ENCODE measurements around the gene DNAJC8.

The DNAJC8 gene

DNA sequence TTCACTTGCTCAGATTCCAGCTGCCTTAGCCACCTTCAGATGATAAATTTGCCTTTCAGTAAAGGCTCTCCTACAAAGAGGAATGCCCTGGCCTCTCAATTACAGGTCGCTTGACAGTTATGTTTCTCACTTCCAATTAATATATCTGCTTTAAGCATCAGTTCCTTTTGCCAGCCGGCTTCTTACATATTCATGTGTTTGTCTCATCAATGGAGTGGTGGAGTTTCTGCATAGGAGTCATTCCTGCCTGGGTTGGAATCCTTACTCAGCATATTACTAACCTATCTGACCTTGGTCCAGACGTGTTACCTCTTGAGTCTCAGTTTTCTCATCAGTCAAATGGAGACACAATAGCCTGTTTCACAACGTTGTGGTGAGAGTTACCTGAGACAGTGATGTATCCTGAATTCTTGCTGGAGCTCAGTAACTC, 17.1 kb upstream of the DNAJC8 start:
- DNase-seq (ENCODE audit: low read depth): no peak

DNA sequence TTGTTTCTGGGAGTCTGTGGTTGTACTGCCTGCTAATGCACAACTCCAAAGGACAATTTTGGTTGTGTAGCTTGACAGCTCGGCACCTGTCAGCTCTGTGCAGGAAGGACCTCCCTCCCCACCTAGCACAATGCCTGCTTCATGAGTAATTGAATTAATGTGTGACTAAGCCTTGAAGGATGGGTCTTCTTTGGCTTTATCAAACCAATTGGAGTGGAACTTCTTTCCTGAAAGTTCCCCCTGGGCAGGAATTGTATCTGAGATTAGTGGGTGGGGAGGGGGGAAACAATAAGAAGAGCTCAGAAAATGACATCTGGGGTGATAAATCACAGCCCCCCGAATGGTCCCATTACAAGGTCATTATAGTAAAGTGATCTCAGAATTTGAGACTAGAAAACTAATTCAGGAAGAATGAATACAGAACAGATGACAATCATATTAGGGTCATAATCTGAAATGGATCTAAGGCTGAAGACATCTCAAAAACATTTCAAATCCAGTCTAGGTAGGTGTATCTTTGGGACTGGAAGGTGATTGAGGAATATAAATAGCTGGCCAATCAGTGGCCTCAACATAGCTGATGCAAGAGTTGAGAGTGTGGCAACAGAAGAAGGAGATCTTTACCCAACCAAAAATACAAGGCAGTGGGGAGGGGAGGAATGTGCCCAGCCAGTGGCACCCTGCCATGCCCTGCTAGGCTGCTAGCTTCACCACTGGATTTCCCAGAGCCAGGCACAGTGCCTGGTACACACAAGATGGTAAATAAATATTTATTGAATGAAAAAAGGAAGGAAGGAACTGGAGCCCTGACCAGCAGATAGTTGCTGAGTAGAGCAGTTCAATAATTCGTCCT, 16.4 kb upstream of the DNAJC8 start:
- no peak for DNase-seq (ENCODE audit: low read depth)

DNA sequence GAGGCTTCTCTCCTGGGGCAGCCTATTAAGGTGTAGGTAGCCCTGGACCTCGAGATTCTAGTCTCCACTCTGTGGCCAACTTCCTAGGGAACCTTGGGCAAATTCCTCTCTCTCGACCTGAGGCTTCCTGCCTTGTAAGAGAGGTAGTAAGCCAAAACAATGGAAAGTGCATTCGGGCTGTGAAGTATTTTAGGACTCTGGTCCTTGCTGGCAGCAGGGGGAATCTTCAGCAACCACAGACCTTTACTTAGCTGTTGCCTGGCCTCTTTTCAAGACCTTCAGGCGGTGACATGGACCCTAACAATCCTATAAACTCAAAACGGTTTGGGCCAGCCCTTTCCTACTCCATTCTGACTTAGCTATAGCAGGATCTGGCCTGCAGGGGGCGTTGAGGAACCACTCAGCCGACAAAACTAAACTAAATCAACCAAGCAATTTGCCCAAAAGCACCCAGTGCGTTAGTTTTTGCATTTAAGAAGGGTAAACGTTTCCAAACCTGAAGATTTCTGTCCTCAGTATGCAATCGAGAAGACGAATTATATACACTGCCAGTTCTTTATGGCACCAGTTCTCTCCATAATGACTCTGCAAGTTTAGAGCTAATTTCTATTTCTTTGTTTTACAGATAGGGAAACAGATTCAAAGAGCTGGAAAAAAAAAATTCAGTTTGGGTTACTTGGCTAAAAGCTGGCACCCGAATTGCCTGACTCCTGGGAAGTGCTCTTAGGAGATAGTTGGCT, 15.6 kb upstream of the DNAJC8 start:
- peak; percentile 70 for DNase-seq (ENCODE audit: low read depth)

DNA sequence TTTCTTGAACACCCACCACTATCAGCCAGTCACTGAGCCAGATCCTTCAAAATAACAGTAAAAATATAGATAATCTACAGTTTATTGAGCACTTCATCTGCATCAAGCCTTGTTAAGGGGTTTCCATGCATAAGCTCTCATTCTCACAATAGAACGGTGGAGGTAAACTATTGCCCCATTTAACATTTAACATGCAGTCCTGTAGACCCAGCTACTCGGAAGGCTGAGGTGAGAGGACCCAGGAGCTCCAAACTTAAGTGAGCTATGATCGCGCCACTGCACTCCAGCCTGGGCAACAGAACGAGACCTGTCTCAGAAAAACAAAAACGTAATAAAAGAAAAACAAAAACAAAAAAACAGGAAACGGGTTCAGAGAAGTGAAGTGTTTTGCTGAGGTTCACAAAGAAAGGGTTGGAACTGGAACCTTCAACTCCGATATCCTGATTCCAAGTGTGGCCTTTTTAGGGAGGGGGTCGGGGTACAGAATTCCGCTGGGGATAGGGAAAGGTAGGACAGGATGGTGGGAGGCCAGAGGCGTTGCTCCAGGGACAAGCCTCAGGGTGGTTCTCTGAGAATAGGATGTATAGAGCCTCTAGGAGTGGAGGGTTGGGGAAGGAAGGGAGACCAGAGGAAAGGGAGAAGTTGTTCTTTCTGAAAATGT, 14.9 kb upstream of the DNAJC8 start:
- no peak for DNase-seq (ENCODE audit: low read depth)

DNA sequence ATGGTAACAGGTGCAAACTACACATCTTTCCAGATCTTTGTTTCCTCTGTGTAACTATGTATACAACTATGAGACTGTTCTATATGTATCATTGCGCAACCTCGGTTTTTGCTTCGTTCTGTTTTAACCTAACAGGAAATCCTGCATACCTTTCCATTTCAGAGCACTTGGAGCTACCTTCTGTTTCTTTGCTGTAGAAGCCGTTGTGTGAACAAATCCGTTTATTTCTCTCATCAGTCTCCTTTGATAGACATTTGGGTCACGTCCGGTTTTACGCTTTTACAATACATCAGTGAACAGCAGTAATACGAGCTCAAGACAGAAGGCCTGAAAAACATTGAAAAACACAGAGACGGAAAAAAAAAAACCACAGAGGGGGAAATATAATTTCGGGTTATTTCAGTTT, 13.6 kb upstream of the DNAJC8 start:
- no peak for DNase-seq (ENCODE audit: low read depth)

DNA sequence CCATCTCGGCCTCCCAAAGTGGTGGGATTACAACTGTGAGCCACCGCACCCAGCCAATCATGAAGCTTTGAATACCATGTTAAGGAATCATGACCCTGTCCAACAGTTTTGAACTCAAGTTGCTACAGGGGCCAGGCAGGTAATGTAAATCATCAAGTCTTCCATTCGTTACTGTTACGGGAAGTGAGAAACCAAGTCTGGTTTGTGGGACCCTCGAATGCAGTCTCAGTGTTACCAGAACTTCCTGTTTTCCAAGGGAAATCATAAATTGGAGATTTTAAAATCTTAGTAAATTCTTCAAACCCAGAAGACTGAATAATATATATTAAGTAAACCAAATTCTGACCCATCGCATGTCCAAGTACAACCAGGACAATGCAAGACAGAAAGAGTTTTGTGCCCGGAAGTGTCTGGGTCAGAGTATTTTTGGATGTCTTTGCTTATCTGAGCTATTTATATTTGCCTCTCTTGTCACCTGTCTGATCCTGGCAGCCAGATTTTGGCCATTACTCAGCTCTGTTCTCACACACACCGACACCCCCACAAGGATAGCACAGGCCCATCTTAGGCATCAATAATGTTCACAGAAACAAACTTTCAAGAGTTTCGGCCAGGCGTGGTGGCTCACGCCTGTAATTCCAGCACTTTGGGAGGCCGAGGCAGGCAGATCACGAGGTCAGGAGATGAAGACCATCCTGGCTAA, 11.9 kb upstream of the DNAJC8 start:
- no peak for DNase-seq (ENCODE audit: low read depth)

DNA sequence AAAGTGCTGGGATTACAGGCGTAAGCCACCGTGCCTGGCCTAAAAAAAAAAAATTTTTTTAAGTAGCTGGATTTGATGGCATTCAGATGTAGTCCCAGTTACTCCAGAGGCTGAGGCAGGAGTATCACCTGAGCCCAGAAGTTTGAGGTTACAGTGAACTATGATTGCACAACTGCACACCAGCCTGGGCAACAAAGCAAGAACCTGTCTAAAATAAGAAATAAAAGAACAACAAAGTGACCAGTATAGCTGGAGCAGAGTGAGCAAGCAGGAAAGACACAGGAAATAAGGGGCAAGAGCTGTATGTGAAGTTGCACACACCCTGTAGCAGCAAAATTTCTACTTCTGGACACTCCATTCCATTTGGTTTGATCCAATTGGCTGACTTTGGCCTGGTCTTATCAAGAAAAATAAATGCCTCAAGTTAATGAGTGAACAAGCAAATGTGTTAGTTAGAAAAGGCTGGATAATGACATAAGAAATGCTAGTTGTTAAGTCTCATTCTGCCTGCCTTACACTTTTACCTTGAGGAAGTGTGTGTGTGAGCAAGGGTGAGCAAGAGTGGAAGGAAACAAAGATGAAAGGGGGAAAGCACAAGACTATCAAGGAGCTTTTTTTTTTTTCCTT, 11.0 kb upstream of the DNAJC8 start:
- no peak for DNase-seq (ENCODE audit: low read depth)

DNA sequence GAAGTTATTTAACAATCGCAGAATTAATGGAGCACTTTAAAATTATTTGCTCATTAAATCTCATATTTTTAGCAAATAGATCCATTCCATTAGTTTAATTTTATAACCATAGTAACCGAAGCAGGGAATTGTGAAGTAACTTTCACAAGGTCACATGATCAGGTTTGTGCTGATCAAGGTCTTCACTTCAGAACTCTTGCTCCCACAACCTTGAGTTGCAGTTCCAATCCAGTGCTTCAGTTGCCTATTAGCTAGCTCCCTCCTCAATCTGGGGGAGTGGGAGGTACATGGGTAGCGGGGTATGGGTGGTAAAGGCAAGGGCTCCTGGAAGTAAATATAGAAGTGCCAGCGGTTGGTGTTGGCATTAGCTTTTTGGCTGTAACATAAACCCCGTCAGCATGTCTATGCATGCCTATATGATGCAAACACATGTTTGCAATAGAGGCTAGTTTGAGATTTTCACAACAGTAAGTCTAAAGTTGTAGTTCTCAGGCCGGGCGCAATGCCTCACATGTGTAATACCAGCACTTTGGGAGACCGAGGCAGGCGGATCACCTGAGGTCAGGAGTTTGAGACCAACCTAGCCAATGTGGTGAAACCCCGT, 8.9 kb upstream of the DNAJC8 start:
- no peak for DNase-seq (ENCODE audit: low read depth)

DNA sequence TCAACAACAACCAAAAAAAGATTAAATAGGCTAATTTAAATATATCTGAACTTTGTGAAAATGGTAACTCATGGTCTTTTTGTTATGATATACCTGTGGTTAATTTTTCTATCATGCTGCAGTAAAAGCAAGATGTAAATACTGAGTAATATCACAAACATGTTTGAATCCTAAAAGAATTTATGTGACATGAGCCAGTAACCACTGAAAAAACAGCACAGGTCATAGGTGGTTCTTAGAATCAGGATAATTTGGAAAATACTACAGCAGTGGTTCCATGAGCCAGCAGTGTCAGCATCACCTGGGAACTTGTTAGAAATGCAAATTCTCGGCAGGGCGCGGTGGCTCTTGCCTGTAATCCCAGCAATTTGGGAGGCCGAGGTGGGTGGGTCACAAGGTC, 7.2 kb upstream of the DNAJC8 start:
- DNase-seq (ENCODE audit: low read depth): no peak

DNA sequence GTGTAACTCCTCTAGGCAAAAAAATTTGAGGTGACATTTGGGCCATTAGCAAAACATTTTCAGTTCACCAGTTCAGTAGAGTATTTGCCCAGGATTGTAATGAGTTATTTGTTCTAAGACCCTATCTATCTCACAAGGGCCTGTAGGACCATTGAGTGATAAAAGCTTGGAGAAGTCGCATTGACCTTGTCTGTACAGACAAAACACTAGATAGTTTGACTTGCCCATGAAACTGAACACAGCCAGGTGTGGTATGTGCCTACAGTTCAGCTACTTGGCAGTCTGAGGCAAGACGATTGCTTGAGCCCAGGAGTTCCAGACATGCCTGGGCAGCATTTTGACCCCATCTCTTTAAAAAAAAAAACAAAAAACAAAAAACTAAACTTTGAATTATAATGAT, 6.2 kb upstream of the DNAJC8 start:
- no peak for DNase-seq (ENCODE audit: low read depth)

DNA sequence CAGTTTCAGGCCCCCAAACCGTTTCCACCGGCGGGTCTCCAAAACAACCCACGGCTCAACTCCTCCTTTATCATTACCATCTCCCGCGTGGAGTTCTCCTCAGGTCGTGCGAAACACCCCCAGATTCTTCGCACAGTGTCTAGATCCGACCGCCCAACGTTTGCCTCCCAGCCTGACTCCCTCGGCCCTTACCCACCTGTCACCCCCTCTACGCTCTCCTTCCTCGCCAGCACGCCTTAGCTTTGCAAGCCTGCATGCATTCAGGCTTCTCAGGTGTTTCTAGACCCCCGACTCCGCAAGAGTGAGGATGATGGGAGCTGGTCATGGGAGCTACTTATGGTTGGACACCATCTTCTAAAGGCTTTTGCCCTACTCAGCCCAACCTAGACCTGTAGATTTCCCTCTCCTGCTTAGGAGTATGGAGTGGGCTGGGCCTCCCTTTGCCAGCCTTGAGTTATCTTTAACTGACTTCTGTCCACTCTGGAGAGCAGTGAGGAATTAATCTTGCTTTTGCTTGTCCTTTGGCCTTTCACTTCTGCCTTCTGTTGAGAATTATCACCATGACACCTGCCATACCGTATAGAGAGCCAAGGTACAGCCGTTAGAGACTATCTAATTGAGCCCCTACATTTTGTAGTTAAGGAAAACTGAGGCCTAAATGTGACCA, 4.0 kb upstream of the DNAJC8 start:
- DNase-seq (ENCODE audit: low read depth): no peak

DNA sequence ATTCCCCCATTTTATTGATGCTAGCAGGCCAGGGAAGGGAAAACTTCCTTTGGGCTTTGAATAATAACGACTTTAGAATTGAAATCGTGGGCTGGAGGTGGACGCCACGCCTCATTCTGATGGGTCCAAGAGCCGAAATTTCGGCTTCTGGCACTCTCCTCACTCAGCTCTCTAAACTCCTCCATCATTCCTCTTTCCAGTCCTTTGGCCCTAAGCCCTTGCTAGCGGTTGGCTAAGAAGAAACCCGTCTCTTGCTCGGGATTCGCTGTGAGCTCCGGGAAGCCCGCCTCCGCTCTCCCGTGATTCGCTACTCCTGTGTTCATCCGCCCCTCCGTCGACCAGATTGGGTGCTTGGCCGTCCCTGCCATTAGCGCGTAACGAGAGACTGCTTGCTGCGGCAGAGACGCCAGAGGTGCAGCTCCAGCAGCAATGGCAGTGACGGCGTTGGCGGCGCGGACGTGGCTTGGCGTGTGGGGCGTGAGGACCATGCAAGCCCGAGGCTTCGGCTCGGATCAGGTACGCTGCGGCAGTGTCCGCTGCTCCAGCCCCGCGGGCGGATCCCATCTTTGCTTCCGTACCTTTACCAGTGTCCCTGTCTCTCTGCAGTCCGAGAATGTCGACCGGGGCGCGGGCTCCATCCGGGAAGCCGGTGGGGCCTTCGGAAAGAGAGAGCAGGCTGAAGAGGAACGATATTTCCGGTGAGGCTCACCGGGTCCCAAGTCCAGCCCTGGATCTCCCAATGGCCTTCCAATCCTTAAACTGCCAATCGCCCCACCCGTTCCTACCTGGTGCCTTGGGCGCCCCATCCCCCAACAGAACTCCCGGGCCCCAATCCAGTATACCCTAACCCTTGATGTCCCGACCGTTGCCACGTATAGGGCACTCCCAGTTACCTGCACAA, 3.2 kb upstream of the DNAJC8 start, which contains the start of gene ATP5IF1:
TSS of gene ATP5IF1 (plus strand) at position 370 of the 901 bp plus-strand sequence. CDS start at position 430, 60 bp downstream.
- peak; percentile 90 for DNase-seq (ENCODE audit: low read depth)

DNA sequence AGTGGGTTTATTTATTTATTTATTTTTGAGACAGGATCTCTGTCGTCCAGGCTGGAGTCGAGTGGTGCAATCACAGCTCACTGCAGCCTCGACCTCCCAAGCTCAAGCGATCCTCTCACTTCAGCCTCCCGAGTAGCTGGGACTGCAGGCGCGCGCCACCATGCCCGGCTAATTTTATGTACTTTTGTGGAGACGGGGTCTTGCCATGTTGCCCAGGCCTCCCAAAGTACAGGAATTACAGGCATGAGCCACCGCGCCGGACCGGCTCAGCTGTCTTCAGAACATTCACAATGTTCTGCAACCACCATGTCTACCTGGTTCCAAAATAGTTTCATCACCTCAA, 406 bp upstream of the DNAJC8 start:
- DNase-seq (ENCODE audit: low read depth): no peak

DNA sequence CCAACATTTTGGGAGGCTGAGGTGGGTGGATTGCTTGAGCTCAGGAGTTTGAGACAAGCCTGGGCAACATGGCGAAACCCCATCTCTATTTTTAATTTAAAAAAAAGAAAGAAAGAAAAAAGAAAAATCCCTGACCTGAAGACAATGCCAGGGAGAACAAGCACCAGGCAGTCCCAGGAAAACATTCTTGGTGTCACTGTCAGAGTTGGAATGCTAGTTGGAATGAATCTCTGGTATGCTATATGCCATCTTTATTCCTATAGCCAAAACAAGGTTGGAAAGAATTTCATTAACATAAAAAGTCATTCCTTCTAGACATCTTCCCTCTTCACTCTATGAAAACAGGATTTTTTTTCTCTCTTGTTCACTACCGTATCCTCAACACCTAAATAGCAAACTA, 2.8 kb downstream of the DNAJC8 start:
- DNase-seq (ENCODE audit: low read depth): no peak

DNA sequence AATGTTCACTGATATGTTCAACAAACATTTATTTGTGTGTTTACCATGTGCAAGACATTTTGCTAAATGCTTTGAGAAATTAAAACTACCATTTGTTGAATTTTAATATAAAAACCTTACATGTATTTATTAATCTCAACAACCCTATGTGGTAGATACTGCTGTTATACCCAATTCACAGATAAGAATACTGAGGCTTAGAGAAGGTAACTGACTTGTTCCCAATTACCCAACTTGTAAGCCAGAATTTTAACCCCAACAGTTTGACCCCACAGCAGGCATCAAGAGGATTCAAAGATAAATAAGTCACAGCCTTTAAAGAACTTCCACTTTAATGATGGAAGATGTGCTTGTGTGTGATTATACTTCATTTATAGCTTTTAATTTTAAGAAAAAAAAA, 3.7 kb downstream of the DNAJC8 start:
- no peak for DNase-seq (ENCODE audit: low read depth)

DNA sequence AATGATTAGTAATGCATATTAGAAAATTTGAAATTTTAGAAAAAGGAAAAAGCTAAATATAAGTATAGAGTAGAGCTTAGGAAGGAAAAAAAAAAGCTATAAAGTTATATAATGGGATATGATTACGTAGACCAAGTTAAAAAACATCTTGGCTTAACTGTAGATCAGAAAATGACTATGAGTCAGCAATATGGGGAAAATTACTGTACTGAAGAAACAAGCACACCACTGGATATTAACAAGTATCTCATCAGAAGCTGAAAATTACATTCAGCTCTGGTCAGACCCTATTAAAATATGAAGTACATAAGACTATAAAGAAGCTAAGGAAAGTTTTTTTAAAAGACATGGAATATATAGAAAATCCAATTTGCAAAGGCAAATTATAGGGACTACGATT, 19.5 kb downstream of the DNAJC8 start:
- DNase-seq (ENCODE audit: low read depth): no peak

DNA sequence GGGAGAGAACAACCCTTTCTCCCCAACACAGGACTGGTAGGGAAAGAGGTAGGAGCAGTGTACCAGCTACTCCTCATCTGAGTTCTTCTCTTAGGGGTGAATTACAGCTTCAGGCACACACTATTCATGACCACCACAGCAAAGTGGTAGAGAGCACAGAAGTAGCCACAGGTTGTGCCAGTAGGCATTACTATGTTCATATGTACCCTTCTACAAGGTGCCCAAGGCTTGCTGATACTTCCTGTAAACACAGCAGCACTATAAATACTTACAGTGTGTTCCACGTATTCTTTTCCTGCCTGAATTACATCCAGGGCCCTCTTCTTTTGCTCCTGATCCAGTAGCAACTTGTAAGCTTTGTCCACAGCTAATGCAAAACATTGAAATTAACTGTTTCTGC, 23.1 kb downstream of the DNAJC8 start:
- DNase-seq (ENCODE audit: low read depth): no peak

DNA sequence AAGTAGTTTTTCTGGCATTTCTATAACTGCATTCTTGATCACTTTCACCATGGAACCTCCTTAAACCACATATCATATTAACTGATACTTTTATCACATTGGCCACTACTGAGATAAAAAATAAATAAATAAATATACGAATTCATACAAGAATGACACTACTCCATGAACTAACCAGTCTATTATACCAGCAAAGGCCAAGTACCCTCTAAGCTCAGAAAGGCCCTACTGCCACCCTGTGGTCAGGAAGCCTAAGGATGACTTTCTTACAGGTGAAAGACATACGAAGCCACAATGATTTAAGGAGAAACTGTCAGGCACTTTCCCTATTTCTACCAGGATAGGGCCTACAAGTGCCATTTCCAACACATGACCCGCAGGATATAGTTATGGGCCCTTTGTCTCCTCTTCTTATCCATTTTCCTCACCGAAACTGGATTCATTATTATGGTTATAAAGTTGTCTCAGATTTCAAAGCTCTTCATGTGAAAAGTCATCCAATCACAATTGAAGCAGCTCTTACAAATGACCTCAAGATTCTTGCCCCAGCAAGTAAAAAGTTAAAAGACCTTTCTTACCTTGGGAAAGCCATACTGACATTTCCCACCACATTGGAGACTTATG, 23.9 kb downstream of the DNAJC8 start:
- peak; percentile 40 for DNase-seq (ENCODE audit: low read depth)

DNA sequence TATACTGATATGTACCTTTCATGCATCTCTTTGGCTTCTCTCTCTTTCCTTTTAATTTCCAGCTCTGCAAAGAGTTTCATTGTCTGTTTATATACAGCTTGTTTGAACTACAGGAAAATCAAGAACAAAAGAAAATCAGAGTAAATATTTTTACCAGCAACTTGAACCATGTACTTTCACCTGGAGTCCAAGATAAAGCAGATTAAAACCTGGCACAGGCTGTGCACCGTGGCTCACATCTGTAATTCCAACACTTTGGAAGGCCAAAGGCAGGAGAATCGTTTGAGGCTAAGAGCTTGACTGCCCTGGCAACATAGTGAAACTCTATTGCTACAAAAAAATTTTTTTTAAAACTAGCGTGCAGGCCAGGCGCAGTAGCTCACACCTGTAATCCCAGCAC, 27.6 kb downstream of the DNAJC8 start:
- no peak for DNase-seq (ENCODE audit: low read depth)
